H54 (cell line): ENCODE measurements around the gene TMEM45A.
"Not testable (repeated sequence)": the region's sequence is repeated elsewhere in the genome, so short reads cannot be mapped to it uniquely, and the experiment has no call there.

Experiments
- DNase-seq: peaks from one replicate; pipeline ENCODE4 v3.0.0; 2011; ENCODE audit warnings: low spot score, mixed read lengths; ENCODE audit not compliant: insufficient read length
- FAIRE-seq: peaks from 3 replicates; lab custom pipeline; 2011; peaks lifted over from hg19 to GRCh38; lab: Jason Lieb, UNC
- POLR2A ChIP-seq: IDR thresholded peaks from 2 replicates; pipeline ENCODE4 v1.6.1; 2011; ENCODE audit warnings: low read depth, mild to moderate bottlenecking, low read length

TMEM45A gene

GRCh38 chr3:100535610-100535943, 43.2 kb downstream of the TMEM45A start:
- no peak for TF ChIP-seq POLR2A
- no peak for FAIRE-seq

DNA sequence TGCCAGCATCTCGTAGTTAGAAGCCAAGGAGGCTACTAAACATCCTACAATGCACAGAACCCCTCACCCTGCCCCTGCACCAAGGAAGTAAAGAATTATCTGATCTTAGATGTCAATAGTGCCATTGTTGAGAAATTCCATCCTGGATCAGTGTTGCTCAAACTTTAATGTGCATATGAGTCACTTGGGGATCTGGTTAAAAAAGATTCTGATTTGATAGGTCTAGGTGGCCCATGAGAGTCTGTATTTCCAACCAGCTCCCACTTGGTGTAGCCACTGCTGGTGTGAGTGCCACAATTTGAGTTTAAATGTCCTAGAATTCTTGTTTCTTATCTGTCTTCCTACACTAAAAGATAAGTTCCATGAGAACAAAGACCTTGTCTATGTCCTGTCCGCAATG, 43.7 kb downstream of the TMEM45A start:
- DNase-seq (no peak), FAIRE-seq (no peak)
- TF ChIP-seq POLR2A = no peak

More at GRCh38 chr3:100535610-100535943, 43.2 kb downstream of the TMEM45A start:
- DNase-seq = no peak

- FAIRE-seq (no peak), DNase-seq (no peak)
- no peak for TF ChIP-seq POLR2A
Measured at GRCh38 chr3:100537646-100538338, 45.4 kb downstream of the TMEM45A start.

- no peak for FAIRE-seq
- TF ChIP-seq POLR2A = no peak
- DNase-seq = no peak
Measured at GRCh38 chr3:100538339-100538706, 45.9 kb downstream of the TMEM45A start.

DNA sequence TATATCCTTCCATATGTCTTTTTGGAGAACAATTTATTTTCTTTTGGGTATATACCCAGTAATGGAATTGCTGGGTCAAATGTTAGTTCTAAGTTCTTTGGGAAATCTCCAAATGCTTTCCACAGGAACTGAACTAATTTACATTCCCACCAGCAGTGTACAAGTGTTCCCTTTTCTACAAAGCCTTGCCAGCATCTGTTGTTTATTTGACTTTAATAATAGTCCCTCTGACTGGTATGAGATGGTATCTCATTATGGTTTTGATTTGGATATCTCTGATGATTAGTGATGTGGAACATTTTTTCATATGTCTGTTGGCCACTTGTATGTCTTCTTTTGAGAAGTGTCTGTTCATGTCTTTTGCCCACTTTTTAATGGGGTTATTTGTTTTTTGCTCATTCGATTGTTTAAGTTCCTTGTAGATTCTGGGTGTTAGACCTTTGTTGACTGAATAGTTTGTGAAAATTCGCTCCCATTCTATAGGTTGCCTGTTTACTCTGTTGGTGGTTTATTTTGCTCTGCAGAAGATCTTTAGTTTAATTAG, 48.4 kb downstream of the TMEM45A start:
- FAIRE-seq (no peak), DNase-seq (no peak)

DNA sequence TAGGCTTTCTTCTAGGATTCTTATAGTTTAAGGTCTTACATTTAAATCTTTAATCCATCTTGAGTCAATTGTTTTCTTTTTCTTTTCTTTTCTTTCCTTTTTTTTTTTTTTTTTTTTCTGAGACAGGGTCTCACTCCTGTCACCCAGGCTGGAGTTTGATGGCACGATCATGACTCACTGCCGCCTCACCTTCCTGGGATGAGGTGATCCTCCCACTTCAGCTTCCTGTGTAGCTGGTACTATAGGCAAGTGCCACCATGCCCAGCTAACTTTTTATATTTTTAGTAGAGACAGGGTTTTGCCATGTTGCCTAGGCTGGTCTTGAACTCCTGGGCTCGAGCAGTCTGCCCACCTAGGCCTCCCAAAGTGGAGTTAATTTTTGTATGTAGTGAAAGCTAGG, 49.0 kb downstream of the TMEM45A start:
- not testable (repeated sequence) for FAIRE-seq

More for the DNA sequence above, 48.4 kb downstream of the TMEM45A start:
- TF ChIP-seq POLR2A = no peak

DNA sequence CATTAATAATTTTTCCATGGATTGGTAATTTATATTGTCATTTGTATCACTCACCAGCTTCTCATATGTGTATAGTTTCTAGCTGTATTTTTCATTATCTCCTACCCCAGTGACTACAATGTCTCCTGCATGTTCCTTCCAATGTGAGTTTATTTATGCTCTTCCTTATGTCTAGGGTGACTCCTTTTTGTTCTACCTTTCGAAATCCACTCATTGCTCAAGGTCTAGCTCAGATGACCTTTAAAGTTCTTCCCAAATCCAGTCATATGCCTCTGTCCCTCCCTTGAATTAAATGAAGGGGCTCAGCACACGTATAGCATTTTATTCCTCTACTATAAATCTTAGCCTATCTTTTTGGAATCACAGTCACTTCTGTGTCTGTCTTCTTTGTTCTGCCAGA, 53.0 kb downstream of the TMEM45A start:
- DNase-seq = no peak
- no peak for TF ChIP-seq POLR2A
- FAIRE-seq = no peak

More for the DNA sequence above, 49.0 kb downstream of the TMEM45A start:
- not testable (repeated sequence) for DNase-seq

- no peak for TF ChIP-seq POLR2A
- no peak for FAIRE-seq
- DNase-seq = no peak
Measured at GRCh38 chr3:100546020-100546744, 53.8 kb downstream of the TMEM45A start.

DNA sequence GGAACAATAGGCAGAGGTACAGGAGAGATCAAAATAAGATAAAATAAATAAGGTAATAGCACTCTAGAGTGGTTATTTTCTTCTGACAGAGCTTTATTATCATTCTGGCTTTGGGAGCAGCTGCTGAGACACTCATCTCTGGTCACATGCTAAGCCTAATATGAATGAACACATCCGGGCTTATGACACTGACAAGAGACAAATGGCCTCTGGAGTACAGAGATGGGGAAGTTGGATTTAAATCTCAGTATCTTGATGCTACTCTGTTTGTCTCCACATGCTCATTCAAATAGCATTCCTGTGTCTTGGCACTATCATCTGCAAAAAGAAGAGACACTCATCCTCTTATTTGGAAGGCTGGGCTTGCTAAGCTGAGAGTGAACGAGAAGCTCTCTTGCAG, 55.6 kb downstream of the TMEM45A start:
- FAIRE-seq = no peak
- TF ChIP-seq POLR2A = no peak

GRCh38 chr3:100553618-100554372, 61.4 kb downstream of the TMEM45A start:
- DNase-seq (no peak), FAIRE-seq (no peak)
- no peak for TF ChIP-seq POLR2A

More for the DNA sequence above, 55.6 kb downstream of the TMEM45A start:
- DNase-seq = no peak

GRCh38 chr3:100554373-100554676, 61.9 kb downstream of the TMEM45A start:
- no peak for TF ChIP-seq POLR2A
- FAIRE-seq = no peak
- DNase-seq = no peak

GRCh38 chr3:100556673-100557310, 64.4 kb downstream of the TMEM45A start:
- FAIRE-seq (peak; percentile 94), DNase-seq (peak; percentile 13)
- TF ChIP-seq POLR2A = no peak

DNA sequence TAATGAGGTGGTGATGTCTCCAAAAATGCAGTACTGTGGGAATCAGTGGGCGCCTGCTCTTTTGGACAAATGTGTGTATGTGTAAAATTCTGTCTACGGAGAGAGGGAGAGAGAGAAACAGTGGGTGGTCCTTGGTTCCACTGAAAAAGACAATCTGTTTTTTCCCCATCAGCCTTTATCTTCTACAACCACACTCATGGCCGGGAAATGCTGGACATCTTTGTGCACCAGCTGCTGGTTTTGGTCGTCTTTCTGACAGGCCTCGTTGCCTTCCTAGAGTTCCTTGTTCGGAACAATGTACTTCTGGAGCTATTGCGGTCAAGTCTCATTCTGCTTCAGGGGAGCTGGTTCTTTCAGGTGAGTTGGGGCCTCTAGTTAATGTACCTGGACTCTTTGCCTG, 65.8 kb downstream of the TMEM45A start:
- no peak for TF ChIP-seq POLR2A
- DNase-seq (no peak), FAIRE-seq (no peak)

DNA sequence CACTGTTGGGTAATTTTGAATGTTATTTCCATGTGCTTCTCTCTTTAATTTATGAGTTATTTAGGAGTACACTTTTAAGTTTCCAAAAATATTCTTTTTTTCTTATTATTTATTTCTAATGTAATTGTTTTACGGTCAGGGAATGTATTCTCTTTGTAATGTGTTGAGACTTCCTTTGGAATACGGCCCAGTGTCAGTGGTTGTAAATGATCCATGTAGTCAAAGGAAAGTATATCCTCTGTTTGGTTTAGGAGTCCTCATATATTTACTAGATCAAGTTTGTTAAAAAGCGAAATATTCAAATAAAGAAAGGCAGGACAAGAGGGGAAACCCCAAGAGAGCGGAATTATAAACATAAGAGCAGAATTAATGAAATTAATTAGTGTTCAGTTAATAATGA, 68.0 kb downstream of the TMEM45A start:
- no peak for FAIRE-seq
- TF ChIP-seq POLR2A = no peak
- no peak for DNase-seq
